NCI-H1694 treated with DMSO at 0.1 percent for 48 hours (cell line): Measurements from ENCODE around the gene PSME3.
"Not testable (repeated sequence)": the region's sequence is repeated elsewhere in the genome, so short reads cannot be mapped to it uniquely, and the experiment has no call there.

Source experiments
- DNase-seq: peaks from one replicate; lab custom pipeline; 2025; lab: John Stamatoyannopoulos, UW

PSME3 gene

GRCh38 chr17:42851371-42852240 is 18.4 kb downstream of the PSME3 start:
- not testable (repeated sequence) for DNase-seq

GRCh38 chr17:42852351-42852750 is 19.2 kb downstream of the PSME3 start:
- no peak for DNase-seq

- no peak for DNase-seq
Measured at GRCh38 chr17:42853004-42853403, 19.8 kb downstream of the PSME3 start.

GRCh38 chr17:42853597-42853967 is 20.4 kb downstream of the PSME3 start:
- no peak for DNase-seq

- no peak for DNase-seq
Measured at GRCh38 chr17:42853968-42854790, 21.0 kb downstream of the PSME3 start.

GRCh38 chr17:42855048-42855596 is 21.9 kb downstream of the PSME3 start:
- DNase-seq: no peak

- DNase-seq: not testable (repeated sequence)
Measured at GRCh38 chr17:42856093-42856492, 22.9 kb downstream of the PSME3 start.

GRCh38 chr17:42856516-42856915 is 23.3 kb downstream of the PSME3 start:
- not testable (repeated sequence) for DNase-seq

GRCh38 chr17:42857389-42857788 is 24.2 kb downstream of the PSME3 start:
- no peak for DNase-seq

- DNase-seq: no peak
Measured at GRCh38 chr17:42865638-42866094, 32.5 kb downstream of the PSME3 start.

GRCh38 chr17:42866216-42866615 is 33.0 kb downstream of the PSME3 start:
- no peak for DNase-seq

GRCh38 chr17:42866631-42867575 is 33.7 kb downstream of the PSME3 start:
- no peak for DNase-seq

- not testable (repeated sequence) for DNase-seq
Measured at GRCh38 chr17:42867694-42868261, 34.6 kb downstream of the PSME3 start.

GRCh38 chr17:42868338-42868737 is 35.1 kb downstream of the PSME3 start:
- DNase-seq: no peak

- no peak for DNase-seq
Measured at GRCh38 chr17:42871647-42872046, 38.5 kb downstream of the PSME3 start.

- DNase-seq: no peak
Measured at GRCh38 chr17:42872251-42872965, 39.2 kb downstream of the PSME3 start.

GRCh38 chr17:42873315-42873714 is 40.1 kb downstream of the PSME3 start:
- no peak for DNase-seq

GRCh38 chr17:42873932-42874695 is 40.9 kb downstream of the PSME3 start:
- not testable (repeated sequence) for DNase-seq

- no peak for DNase-seq
Measured at GRCh38 chr17:42877037-42877436, 43.8 kb downstream of the PSME3 start.
